Measurements from ENCODE around the gene UFC1. TPM values are rescaled to one million over a fixed set of nuclear protein-coding genes. Genes with fewer than 3 reads are reported as not detected.

UFC1 gene
- total and polyA plus RNA-seq, 2 of the 13 experiments (the other 11 are each of a cell fraction or from before 2014, with no cell fraction given), result 72.8 to 85.2 TPM

- TF ChIP-seq, protein P1, sequence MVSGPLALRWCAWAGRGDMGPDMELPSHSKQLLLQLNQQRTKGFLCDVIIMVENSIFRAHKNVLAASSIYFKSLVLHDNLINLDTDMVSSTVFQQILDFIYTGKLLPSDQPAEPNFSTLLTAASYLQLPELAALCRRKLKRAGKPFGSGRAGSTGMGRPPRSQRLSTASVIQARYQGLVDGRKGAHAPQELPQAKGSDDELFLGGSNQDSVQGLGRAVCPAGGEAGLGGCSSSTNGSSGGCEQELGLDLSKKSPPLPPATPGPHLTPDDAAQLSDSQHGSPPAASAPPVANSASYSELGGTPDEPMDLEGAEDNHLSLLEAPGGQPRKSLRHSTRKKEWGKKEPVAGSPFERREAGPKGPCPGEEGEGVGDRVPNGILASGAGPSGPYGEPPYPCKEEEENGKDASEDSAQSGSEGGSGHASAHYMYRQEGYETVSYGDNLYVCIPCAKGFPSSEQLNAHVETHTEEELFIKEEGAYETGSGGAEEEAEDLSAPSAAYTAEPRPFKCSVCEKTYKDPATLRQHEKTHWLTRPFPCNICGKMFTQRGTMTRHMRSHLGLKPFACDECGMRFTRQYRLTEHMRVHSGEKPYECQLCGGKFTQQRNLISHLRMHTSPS (CRISPR knock-in tag; IDR thresholded peaks at IDR 0.05; ENCODE audit: low read depth), result peak; percentile 79
Measured at GRCh38 chr1:161193561-161194235, 39.9 kb downstream of the UFC1 start (continued).

DNA sequence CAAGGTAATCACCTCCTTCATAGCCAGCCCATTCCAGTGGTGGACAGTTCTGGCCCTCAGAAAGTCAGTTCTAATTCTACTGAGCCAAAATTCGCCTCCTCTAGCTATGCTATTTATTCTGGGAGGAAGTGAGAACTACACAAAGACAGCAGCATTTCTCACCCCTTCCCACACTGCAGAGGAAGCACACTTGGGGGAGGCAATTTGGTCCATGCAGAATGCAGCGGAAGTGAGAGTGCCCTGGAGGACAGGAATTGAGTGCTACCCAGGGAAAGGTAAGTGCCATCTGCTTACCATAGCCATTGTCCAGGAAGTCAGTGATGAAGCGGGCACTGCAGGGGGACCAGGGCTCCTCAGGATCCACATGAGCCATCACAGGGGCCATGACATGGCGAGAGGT lies 41.4 kb downstream of the UFC1 start:
- Histone ChIP-seq H3K27ac (ENCODE audit: extremely low read length, insufficient read depth, low read length) (no peak overlapping the region), H4K20me1 (ENCODE audit: insufficient read depth, low read length) (no peaks in the 10 kb centered on the region), H3K4me1 (ENCODE audit: insufficient read depth, low read length) (peaks cover 53% of the 10 kb centered on the region), H3K27me3 (ENCODE audit: control insufficient read depth in 1 of 2, insufficient read depth in 2 of 2, low read length in 2 of 2) (no peaks in the 10 kb centered on the region), H3K9ac (ENCODE audit: insufficient read depth, low read depth, low read length) (no peak overlapping the region), H3K79me2 (ENCODE audit: insufficient read depth, low read length) (no peaks in the 10 kb centered on the region), H3K4me3 (replicated peaks in 1 of 3; ENCODE audit: insufficient read depth in 1 of 3, low read depth in 2 of 3, low read length in 3 of 3) (no peak overlapping the region), H2AFZ (ENCODE audit: low read length) (no peak overlapping the region), H3K36me3 (replicated peaks in 1 of 2; ENCODE audit: control insufficient read depth in 1 of 2, insufficient read depth in 2 of 2, low read length in 2 of 2) (no peaks in the 10 kb centered on the region; a peak in 1 of 5 replicates), H3K9me3 (ENCODE audit: low read length) (no peaks in the 10 kb centered on the region), H3K4me2 (ENCODE audit: low read depth, low read length) (no peak overlapping the region)
- ChIA-PET POLR2A (no interaction called here), CTCF (ENCODE audit: low intra/inter-chr PET ratio, low total read pairs) (interaction anchor here (1.5 kb wide), 1 partner anchor 187 kb away, joined by 6 read pairs; no protein-coding TSS in a partner anchor)
- no peak for ATAC-seq
- no peak for DNase-seq (ENCODE audit: low spot score)
- 79% methylated on average over 3 of the region's 4 CpGs for WGBS (ENCODE audit: low lambda C conversion rate)
- in situ Hi-C loops (cut with HindIII; ENCODE audit: extremely low pct_ligation_motif_present, low pct_unique_long_range_greater_than_20kb) (loop anchor here (5.0 kb wide), 1 partner anchor 187 kb away; no protein-coding TSS in a partner anchor), intact Hi-C loops (cut with micrococcal nuclease; ENCODE audit: unreplicated experiment) (no loop called here)
- no TSS peak for BruUV-seq (replicated peaks)
- no peak for FAIRE-seq
- TF ChIP-seq MAFG (CRISPR knock-in tag; IDR thresholded peaks at IDR 0.05) (no peak), GABPB1 (CRISPR knock-in tag; IDR thresholded peaks at IDR 0.05) (no peak)

DNA sequence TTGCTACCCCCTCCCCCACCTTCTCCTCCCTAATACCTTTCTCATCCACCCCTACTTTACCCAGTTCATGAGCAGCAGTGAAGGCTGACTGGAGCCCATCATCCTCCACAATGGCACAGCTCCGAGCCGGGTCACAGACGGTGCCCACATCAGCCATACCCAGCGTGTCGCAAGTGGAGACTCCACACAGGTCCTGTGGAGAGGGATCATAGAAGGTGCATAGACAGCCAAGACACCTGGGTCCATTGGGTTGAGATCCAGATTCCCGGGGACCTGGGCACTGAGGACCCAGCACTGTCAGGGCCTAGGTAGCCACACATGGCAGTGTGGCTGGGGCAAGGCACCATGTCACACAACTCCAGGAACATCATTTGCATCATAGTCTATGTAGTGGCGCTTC lies 42.3 kb downstream of the UFC1 start:
- no peaks in the 10 kb centered on the region; a peak in 1 of 5 replicates for H3K36me3 ChIP-seq (replicated peaks in 1 of 2; ENCODE audit: control insufficient read depth in 1 of 2, insufficient read depth in 2 of 2, low read length in 2 of 2)
- H3K9me3 ChIP-seq (ENCODE audit: low read length), result no peaks in the 10 kb centered on the region
- H4K20me1 ChIP-seq (ENCODE audit: insufficient read depth, low read length), result no peaks in the 10 kb centered on the region
- FAIRE-seq (no peak), DNase-seq (ENCODE audit: low spot score) (no peak), ATAC-seq (no peak)
- intact Hi-C loops (cut with micrococcal nuclease; ENCODE audit: unreplicated experiment) (no loop called here), in situ Hi-C loops (cut with HindIII; ENCODE audit: extremely low pct_ligation_motif_present, low pct_unique_long_range_greater_than_20kb) (loop anchor here (5.0 kb wide), 1 partner anchor 186 kb away; no protein-coding TSS in a partner anchor)
- POLR2A ChIA-PET, result interaction anchor here (3.5 kb wide), 1 partner anchor 28 kb away, joined by 44 read pairs; the partner anchor contains the start of genes APOA2 and TOMM40L
- H3K79me2 ChIP-seq (ENCODE audit: insufficient read depth, low read length), result no peaks in the 10 kb centered on the region
- H3K4me2 ChIP-seq (ENCODE audit: low read depth, low read length), result no peak overlapping the region
- H3K27ac ChIP-seq (ENCODE audit: extremely low read length, insufficient read depth, low read length), result no peak overlapping the region
- 98% methylated on average over 5 of the region's 7 CpGs for WGBS (ENCODE audit: low lambda C conversion rate)
- H3K4me3 ChIP-seq (replicated peaks in 1 of 3; ENCODE audit: insufficient read depth in 1 of 3, low read depth in 2 of 3, low read length in 3 of 3), result no peak overlapping the region
- no TSS peak for BruUV-seq (replicated peaks)
- peaks cover 63% of the 10 kb centered on the region for H3K4me1 ChIP-seq (ENCODE audit: insufficient read depth, low read length)
- H2AFZ ChIP-seq (ENCODE audit: low read length), result no peak overlapping the region
- H3K27me3 ChIP-seq (ENCODE audit: control insufficient read depth in 1 of 2, insufficient read depth in 2 of 2, low read length in 2 of 2), result no peaks in the 10 kb centered on the region
- CTCF ChIA-PET (ENCODE audit: low intra/inter-chr PET ratio, low total read pairs), result no interaction called here
- H3K9ac ChIP-seq (ENCODE audit: insufficient read depth, low read depth, low read length), result no peak overlapping the region
- TF ChIP-seq ZNF768 (CRISPR knock-in tag; IDR thresholded peaks at IDR 0.05), result no peak
- no peak for TF ChIP-seq XRCC5 (optimal IDR thresholded peaks at IDR 0.05; ENCODE audit: low read length)
- TF ChIP-seq ZNF569 (CRISPR knock-in tag; IDR thresholded peaks at IDR 0.05; ENCODE audit: borderline replicate concordance), result no peak
- no peak for TF ChIP-seq SIN3A (IDR thresholded peaks at IDR 0.05; ENCODE audit: borderline replicate concordance, low read depth, low read length)
- TF ChIP-seq ZNF564 (CRISPR knock-in tag; IDR thresholded peaks at IDR 0.05), result no peak
- no peak for TF ChIP-seq ZBTB37 (CRISPR knock-in tag; IDR thresholded peaks at IDR 0.05)

All from HepG2 (cell line).